ENCODE data around the gene KIF26A. TPM values are rescaled to one million over a fixed set of nuclear protein-coding genes. Genes with fewer than 3 reads are reported as not detected.

The KIF26A gene
- total RNA-seq, 1 donor from 2014 or later, result 1.4 TPM

GRCh38 chr14:104175041-104175440, 36.7 kb downstream of the KIF26A start:
- Mint-ChIP-seq H3K9me3 (ENCODE audit: unreplicated experiment) (no peaks in the 10 kb centered on the region), H3K4me1 (ENCODE audit: low read depth, unreplicated experiment) (no peaks in the 10 kb centered on the region)
- H3K27ac ChIP-seq (ENCODE audit: low read depth, low read length), result no peak overlapping the region

GRCh38 chr14:104175811-104176210, 37.4 kb downstream of the KIF26A start:
- Mint-ChIP-seq H3K27me3 (ENCODE audit: low read depth, unreplicated experiment) (peaks cover 6% of the 10 kb centered on the region), H3K4me3 (ENCODE audit: unreplicated experiment) (no peak overlapping the region), H3K36me3 (ENCODE audit: low read depth, unreplicated experiment) (no peaks in the 10 kb centered on the region), H3K27ac (ENCODE audit: unreplicated experiment) (no peak overlapping the region), H3K4me1 (ENCODE audit: low read depth, unreplicated experiment) (no peaks in the 10 kb centered on the region), H3K9me3 (ENCODE audit: unreplicated experiment) (no peaks in the 10 kb centered on the region)
- Histone ChIP-seq H3K27me3 (ENCODE audit: insufficient read depth, low read length) (no peaks in the 10 kb centered on the region), H3K9ac (ENCODE audit: low read length) (no peak overlapping the region), H2AFZ (ENCODE audit: low read depth, low read length) (no peak overlapping the region), H3K27ac (ENCODE audit: low read depth, low read length) (no peak overlapping the region), H3K9me3 (ENCODE audit: insufficient read depth, low read depth, low read length) (no peaks in the 10 kb centered on the region), H3K4me3 (ENCODE audit: insufficient read depth, low read depth, low read length) (no peak overlapping the region), H3K36me3 (ENCODE audit: insufficient read depth, low read length) (no peaks in the 10 kb centered on the region), H3K4me2 (ENCODE audit: low read length) (no peak overlapping the region), H3K79me2 (ENCODE audit: insufficient read depth, low read length) (no peaks in the 10 kb centered on the region), H3K4me1 (ENCODE audit: insufficient read depth, low read length) (no peaks in the 10 kb centered on the region), H4K20me1 (ENCODE audit: insufficient read depth, low read length) (no peaks in the 10 kb centered on the region)
- FAIRE-seq, result no peak
- DNase-seq (ENCODE audit: low read depth), result no peak
- TF ChIP-seq EZH2 (IDR thresholded peaks at IDR 0.05; ENCODE audit: insufficient read depth, low read length) (no peak), CTCF (IDR thresholded peaks at IDR 0.05; ENCODE audit: insufficient read depth, low read depth, low read length) (no peak)

More at GRCh38 chr14:104175041-104175440, 36.7 kb downstream of the KIF26A start:
- H3K4me3 ChIP-seq (ENCODE audit: insufficient read depth, low read depth, low read length), result no peak overlapping the region
- peaks cover 5% of the 10 kb centered on the region for H3K27me3 ChIP-seq (ENCODE audit: insufficient read depth, low read length)
- TF ChIP-seq EZH2 (IDR thresholded peaks at IDR 0.05; ENCODE audit: insufficient read depth, low read length) (no peak), CTCF (IDR thresholded peaks at IDR 0.05; ENCODE audit: insufficient read depth, low read depth, low read length) (no peak)
- Mint-ChIP-seq H3K27ac (ENCODE audit: unreplicated experiment) (no peak overlapping the region), H3K36me3 (ENCODE audit: low read depth, unreplicated experiment) (no peaks in the 10 kb centered on the region), H3K4me3 (ENCODE audit: unreplicated experiment) (no peak overlapping the region), H3K27me3 (ENCODE audit: low read depth, unreplicated experiment) (peaks cover 2% of the 10 kb centered on the region)
- no peaks in the 10 kb centered on the region for H4K20me1 ChIP-seq (ENCODE audit: insufficient read depth, low read length)
- H3K9me3 ChIP-seq (ENCODE audit: insufficient read depth, low read depth, low read length), result no peaks in the 10 kb centered on the region
- no peak overlapping the region for H3K9ac ChIP-seq (ENCODE audit: low read length)
- FAIRE-seq (no peak), DNase-seq (ENCODE audit: low read depth) (no peak)
- H2AFZ ChIP-seq (ENCODE audit: low read depth, low read length), result no peak overlapping the region
- no peaks in the 10 kb centered on the region for H3K36me3 ChIP-seq (ENCODE audit: insufficient read depth, low read length)
- H3K4me2 ChIP-seq (ENCODE audit: low read length), result no peak overlapping the region
- H3K4me1 ChIP-seq (ENCODE audit: insufficient read depth, low read length), result no peaks in the 10 kb centered on the region
- H3K79me2 ChIP-seq (ENCODE audit: insufficient read depth, low read length), result no peaks in the 10 kb centered on the region

- H4K20me1 ChIP-seq (ENCODE audit: insufficient read depth, low read length), result no peaks in the 10 kb centered on the region
- no peaks in the 10 kb centered on the region for H3K4me1 ChIP-seq (ENCODE audit: insufficient read depth, low read length)
- TF ChIP-seq EZH2 (IDR thresholded peaks at IDR 0.05; ENCODE audit: insufficient read depth, low read length) (no peak), CTCF (IDR thresholded peaks at IDR 0.05; ENCODE audit: insufficient read depth, low read depth, low read length) (no peak)
- no peak overlapping the region for H3K4me2 ChIP-seq (ENCODE audit: low read length)
- H3K9me3 ChIP-seq (ENCODE audit: insufficient read depth, low read depth, low read length), result no peaks in the 10 kb centered on the region
- no peak overlapping the region for H3K4me3 ChIP-seq (ENCODE audit: insufficient read depth, low read depth, low read length)
- Mint-ChIP-seq H3K27me3 (ENCODE audit: low read depth, unreplicated experiment) (peaks cover 6% of the 10 kb centered on the region), H3K27ac (ENCODE audit: unreplicated experiment) (no peak overlapping the region), H3K4me3 (ENCODE audit: unreplicated experiment) (no peak overlapping the region), H3K4me1 (ENCODE audit: low read depth, unreplicated experiment) (no peaks in the 10 kb centered on the region), H3K36me3 (ENCODE audit: low read depth, unreplicated experiment) (no peaks in the 10 kb centered on the region), H3K9me3 (ENCODE audit: unreplicated experiment) (no peaks in the 10 kb centered on the region)
- no peak overlapping the region for H3K27ac ChIP-seq (ENCODE audit: low read depth, low read length)
- H3K27me3 ChIP-seq (ENCODE audit: insufficient read depth, low read length), result no peaks in the 10 kb centered on the region
- H2AFZ ChIP-seq (ENCODE audit: low read depth, low read length), result no peak overlapping the region
- H3K9ac ChIP-seq (ENCODE audit: low read length), result no peak overlapping the region
- DNase-seq (ENCODE audit: low read depth) (no peak), FAIRE-seq (no peak)
- H3K79me2 ChIP-seq (ENCODE audit: insufficient read depth, low read length), result no peaks in the 10 kb centered on the region
- H3K36me3 ChIP-seq (ENCODE audit: insufficient read depth, low read length), result no peaks in the 10 kb centered on the region
Observed at GRCh38 chr14:104176611-104177010, 38.2 kb downstream of the KIF26A start.

All from astrocyte (in vitro differentiated cells and primary cell).